GM21717 (cell line): ENCODE measurements around the gene ADAMTS12.
"Not testable (repeated sequence)": the region's sequence is repeated elsewhere in the genome, so short reads cannot be mapped to it uniquely, and the experiment has no call there.

Experiments
- ATAC-seq: cut with Tn5 transposase; IDR thresholded peaks from one replicate; pipeline ENCODE4 v1.9.1; 2021; ENCODE audit warnings: mild to moderate bottlenecking, moderate library complexity; ENCODE audit not compliant: unreplicated experiment

Gene ADAMTS12

GRCh38 chr5:33891788-33892619 lies at the start of gene ADAMTS12:
TSS of gene ADAMTS12 (minus strand) at chr5:33891990. CDS start at chr5:33891856, 134 bp downstream.
- no peak for ATAC-seq

DNA sequence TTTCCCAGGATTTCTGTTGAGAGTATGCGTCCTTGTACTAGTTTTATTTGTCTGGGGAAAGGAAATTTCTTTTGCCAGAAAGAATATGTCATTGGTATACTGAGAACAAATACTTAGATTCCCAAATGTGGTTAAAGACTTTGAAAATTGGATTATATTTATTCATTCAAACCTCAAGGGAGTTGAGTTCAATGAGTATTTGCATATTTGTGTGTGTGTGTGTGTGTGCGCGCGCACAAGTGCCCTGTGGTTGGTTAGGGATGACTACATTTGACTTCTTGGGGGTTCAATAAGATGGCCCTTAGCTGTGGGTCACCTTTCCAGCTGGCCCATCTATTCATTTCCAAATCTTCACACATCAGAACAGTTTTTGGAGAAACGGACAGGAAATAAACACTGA lies 49.3 kb upstream of the ADAMTS12 start:
- no peak for ATAC-seq

GRCh38 chr5:33939556-33940262 lies 47.9 kb upstream of the ADAMTS12 start:
- ATAC-seq, result no peak

GRCh38 chr5:33938881-33939280 lies 47.1 kb upstream of the ADAMTS12 start:
- ATAC-seq, result no peak

DNA sequence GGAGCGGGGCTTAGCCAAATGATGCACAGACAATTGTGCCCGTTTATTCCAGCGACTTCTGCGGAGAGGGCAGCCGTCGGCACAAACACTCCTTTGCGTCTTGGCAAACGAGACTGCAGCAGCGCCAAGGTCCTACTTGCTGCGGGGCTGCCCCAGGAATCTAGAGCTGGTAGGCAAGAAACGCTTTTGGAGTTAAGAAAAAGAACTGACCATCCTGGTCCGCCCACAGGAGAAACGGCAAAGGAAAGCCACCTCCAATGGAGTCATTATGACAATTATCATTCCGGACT lies 46.7 kb upstream of the ADAMTS12 start:
- ATAC-seq, result no peak

DNA sequence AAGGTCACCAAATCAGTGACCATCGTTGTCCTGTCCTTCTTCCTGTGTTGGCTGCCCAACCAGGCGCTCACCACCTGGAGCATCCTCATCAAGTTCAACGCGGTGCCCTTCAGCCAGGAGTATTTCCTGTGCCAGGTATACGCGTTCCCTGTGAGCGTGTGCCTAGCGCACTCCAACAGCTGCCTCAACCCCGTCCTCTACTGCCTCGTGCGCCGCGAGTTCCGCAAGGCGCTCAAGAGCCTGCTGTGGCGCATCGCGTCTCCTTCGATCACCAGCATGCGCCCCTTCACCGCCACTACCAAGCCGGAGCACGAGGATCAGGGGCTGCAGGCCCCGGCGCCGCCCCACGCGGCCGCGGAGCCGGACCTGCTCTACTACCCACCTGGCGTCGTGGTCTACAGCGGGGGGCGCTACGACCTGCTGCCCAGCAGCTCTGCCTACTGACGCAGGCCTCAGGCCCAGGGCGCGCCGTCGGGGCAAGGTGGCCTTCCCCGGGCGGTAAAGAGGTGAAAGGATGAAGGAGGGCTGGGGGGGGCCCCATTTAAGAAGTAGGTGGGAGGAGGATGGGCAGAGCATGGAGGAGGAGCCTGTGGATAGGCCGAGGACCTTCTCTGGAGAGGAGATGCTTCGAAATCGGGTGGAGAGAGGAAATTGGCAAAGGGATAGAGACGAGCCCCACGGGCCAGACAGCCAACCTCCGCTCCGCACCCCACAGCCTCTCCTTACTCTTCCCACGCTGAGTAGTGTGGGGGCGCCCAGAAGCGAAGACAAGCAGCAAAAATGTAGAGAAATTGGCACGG lies 46.1 kb upstream of the ADAMTS12 start:
- ATAC-seq, result no peak

- ATAC-seq, result no peak
These were observed 45.4 kb upstream of the ADAMTS12 start for GRCh38 chr5:33937017-33937706.

DNA sequence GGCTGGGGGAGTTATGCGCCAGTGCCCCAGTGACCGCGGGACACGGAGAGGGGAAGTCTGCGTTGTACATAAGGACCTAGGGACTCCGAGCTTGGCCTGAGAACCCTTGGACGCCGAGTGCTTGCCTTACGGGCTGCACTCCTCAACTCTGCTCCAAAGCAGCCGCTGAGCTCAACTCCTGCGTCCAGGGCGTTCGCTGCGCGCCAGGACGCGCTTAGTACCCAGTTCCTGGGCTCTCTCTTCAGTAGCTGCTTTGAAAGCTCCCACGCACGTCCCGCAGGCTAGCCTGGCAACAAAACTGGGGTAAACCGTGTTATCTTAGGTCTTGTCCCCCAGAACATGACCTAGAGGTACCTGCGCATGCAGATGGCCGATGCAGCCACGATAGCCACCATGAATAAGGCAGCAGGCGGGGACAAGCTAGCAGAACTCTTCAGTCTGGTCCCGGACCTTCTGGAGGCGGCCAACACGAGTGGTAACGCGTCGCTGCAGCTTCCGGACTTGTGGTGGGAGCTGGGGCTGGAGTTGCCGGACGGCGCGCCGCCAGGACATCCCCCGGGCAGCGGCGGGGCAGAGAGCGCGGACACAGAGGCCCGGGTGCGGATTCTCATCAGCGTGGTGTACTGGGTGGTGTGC lies 44.7 kb upstream of the ADAMTS12 start, which contains the start of gene RXFP3:
RXFP3 (plus strand) TSS at position 6 of the 636 bp plus-strand sequence; CDS start at position 361, 355 bp downstream.
- ATAC-seq, result no peak

DNA sequence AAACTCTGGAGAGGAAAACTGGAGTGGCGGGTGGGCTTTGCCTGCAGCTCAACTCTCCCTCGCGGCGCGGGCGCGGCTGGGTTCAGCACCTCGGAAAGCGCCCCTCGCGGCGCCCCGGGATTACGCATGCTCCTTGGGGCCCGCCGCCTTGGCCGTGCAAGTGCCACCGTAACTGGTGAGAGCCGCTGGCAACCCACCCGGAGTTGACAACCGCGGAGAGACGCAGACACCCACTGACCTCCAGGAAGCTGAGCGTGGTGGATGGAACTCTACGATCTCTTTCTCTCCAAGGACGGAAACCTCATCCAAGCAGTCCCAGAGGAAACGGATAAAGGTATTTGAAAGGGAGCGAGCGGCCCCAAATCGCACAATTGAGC lies 44.2 kb upstream of the ADAMTS12 start:
- no peak for ATAC-seq

DNA sequence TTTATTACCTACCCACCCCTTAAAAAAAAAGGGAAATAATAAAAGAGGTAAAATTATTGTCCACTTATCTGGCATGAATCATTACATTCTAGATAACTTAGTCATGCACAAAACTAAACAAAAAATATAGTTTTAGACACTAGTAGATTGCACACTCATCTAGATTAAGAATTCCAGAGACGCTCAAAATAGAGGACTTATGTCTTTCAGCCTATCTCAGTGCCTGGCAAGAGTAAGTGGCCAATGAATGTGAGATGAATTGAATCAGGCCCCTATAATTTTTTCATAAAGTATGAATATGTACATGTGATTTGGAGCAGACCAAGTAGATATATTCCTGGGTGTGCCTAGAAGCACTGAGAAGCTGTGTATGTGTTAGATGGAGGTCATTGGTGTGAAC lies 42.4 kb upstream of the ADAMTS12 start:
- peak; percentile 34 for ATAC-seq

DNA sequence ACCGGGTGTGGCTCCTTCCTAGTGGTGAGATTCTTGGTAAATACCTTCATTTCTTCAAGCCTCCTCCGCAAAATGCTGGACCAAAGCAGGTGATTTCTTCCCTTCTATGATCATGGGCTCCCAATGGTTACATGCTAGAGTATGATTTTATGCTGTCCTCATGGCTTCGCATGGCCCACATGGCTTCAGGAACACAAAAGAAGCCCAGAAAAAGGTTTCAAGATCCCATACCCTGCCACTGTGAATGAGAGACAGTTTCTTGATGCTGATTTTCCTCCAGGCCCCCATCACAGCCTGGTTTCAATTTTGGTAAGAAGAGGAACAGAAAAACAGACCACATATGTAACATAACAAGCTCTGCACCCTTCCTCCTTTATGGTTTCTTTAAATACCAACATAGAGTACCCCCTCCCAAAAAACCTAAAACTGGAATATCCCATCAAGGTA lies 42.0 kb upstream of the ADAMTS12 start:
- peak; percentile 86 for ATAC-seq

DNA sequence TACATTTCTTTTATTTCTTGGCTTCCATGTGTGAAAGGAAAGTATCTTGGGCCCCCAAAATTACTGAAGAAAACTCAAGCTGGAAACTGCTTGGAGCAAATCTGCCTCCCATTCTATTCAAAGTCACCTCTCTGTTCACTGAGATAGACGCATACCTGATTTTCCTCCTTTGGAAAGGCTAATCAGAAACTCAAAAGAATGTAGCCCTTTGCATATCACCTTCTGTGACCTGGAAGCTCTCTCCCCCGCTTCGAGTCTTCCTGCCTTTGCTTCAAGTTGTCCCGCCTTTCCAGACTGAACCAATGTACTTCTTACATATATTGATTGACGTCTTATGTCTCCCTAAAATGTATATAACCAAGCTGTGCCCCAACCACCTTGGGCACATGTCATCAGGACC lies 39.3 kb upstream of the ADAMTS12 start:
- ATAC-seq, result no peak

- no peak for ATAC-seq
These were observed 38.3 kb upstream of the ADAMTS12 start for GRCh38 chr5:33929925-33930690.

DNA sequence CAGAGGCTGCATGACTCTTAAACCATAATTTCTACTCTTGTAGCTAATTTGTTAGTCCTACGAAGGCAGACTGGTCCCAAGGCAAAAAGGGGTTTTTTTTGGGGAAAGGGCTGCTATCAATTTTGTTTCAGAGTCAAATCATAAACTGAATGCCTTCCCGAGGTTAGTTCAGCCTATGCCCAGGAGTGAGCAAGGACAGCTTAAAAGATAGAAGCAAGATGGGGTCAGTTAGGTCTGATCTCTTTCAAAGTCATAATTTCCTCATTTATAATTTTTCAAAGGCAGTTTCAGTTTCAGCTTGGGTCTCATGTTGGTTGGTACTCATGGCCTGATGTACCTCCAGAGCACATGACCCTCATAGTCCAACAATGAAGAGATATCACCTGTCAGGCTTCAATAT lies 36.5 kb upstream of the ADAMTS12 start:
- ATAC-seq, result no peak

- ATAC-seq, result no peak
These were observed 35.9 kb upstream of the ADAMTS12 start for GRCh38 chr5:33927685-33928084.

- ATAC-seq, result no peak
These were observed 33.5 kb upstream of the ADAMTS12 start for GRCh38 chr5:33925278-33925677.

DNA sequence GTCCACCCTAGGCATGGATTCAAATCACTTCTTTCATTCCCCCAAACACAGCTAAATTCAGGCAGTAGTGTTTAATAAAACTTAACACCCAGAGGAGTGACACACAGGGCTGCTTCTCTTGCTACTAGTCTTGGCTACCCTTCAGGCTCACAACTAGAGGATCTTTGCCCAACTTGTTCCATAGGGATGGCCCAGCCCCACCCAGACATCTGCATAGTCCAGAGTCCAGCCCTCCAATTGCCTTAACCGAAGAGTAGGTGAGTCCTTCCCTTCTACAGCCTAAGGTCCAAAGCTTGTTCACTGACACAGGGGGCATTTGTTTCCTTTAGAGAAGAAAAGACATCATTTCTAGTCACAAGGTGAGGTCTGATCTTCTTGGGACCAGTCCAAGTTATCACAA lies 29.2 kb upstream of the ADAMTS12 start:
- no peak for ATAC-seq

DNA sequence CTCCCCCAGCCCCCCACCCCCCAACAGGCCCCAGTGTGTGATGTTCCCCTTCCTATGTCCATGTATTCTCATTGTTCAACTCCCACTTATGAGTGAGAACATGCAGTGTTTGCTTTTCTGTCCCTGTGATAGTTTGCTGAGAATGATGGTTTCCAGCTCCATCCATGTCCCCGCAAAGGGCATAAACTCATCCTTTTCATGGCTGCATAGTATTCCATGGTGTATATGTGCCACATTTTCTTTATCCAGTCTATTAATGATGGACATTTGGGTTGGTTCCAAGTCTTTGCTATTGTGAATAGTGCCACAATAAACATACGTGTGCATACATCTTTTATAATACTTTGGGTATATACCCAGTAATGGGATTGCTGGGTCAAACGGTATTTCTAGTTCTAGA lies 23.1 kb upstream of the ADAMTS12 start:
- not testable (repeated sequence) for ATAC-seq

DNA sequence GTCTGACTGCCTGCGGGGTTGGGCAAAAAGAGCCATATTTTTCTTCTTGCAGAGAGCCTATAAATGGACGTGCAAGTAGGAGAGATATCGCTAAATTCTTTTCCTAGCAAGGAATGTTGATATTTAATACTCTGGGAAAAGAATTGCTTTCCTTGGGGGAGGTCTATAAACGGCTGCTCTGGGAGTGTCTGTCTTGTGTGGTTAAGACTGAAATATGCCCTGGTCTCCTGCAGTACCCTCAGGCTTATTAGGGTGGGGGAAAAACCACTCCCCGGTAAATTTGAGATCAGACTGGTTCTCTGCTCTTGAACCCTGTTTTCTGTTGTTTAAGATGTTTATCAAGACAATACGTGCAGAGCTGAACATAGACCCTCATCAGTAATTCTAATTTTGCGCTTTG lies 14.5 kb upstream of the ADAMTS12 start:
- not testable (repeated sequence) for ATAC-seq

DNA sequence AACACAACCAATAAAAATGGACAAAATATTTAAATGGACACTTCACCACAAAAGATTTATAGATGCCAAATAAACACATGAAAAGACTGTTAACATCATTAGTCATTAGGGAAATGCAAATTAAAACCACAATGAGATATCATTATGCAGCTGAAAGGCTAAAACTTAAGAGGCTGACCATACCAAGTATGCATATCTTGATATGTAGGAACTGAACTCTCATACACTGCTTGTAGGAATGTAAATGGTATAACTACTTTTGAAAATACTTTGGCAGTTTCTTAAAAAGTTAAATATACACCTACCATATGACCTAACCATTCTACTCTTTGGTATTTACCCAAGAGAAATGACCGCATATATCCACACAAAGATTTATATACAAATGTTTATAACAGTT lies 13.6 kb upstream of the ADAMTS12 start:
- ATAC-seq, result no peak
